ENCODE measurements around the gene MAP1S. TPM values are rescaled to one million over a fixed set of nuclear protein-coding genes. Genes with fewer than 3 reads are reported as not detected.

Gene MAP1S
- total and polyA plus RNA-seq, 5 donors from 2014 or later, result 14.0 to 47.6 (median 22.5) TPM

GRCh38 chr19:17727843-17728242 lies 8.6 kb downstream of the MAP1S start:
- Mint-ChIP-seq H3K9me3 (peaks cover 0 to 1% (median 0%) of the 10 kb centered on the region in 7 donors), H3K4me1 (peaks cover 11 to 53% (median 28%) of the 10 kb centered on the region in 4 donors), H3K27ac (no peak overlapping the region), H3K4me3 (no peak overlapping the region), H3K27me3 (no peaks in the 10 kb centered on the region), H3K36me3 (peaks cover 23% of the 10 kb centered on the region)
- ATAC-seq (ENCODE audit: low read depth in 2 of 2) (no peak), DNase-seq (no peak)
- Histone ChIP-seq H3K9me3 (ENCODE audit: control insufficient read depth in 2 of 2, low read length in 2 of 2) (no peaks in the 10 kb centered on the region), H3K27me3 (ENCODE audit: control insufficient read depth, insufficient read depth, low read length) (no peaks in the 10 kb centered on the region), H3K27ac (ENCODE audit: insufficient read depth, low read length, poor library complexity, severe bottlenecking) (no peak overlapping the region), H3K4me3 (ENCODE audit: low read depth, low read length) (no peak overlapping the region), H3K4me1 (ENCODE audit: control insufficient read depth, insufficient read depth, low read length, poor library complexity, severe bottlenecking) (no peaks in the 10 kb centered on the region), H3K36me3 (ENCODE audit: control insufficient read depth, insufficient read depth, low read length) (peaks cover 49% of the 10 kb centered on the region)

- no peak for ATAC-seq (ENCODE audit: low read depth in 2 of 2)
- H3K36me3 Mint-ChIP-seq, result peaks cover 14% of the 10 kb centered on the region
- H3K4me3 Mint-ChIP-seq, result no peak overlapping the region
- H3K27me3 Mint-ChIP-seq, result no peaks in the 10 kb centered on the region
- Histone ChIP-seq H3K27me3 (ENCODE audit: control insufficient read depth, insufficient read depth, low read length) (no peaks in the 10 kb centered on the region), H3K27ac (ENCODE audit: insufficient read depth, low read length, poor library complexity, severe bottlenecking) (no peak overlapping the region), H3K9me3 (ENCODE audit: control insufficient read depth in 2 of 2, low read length in 2 of 2) (no peaks in the 10 kb centered on the region), H3K4me1 (ENCODE audit: control insufficient read depth, insufficient read depth, low read length, poor library complexity, severe bottlenecking) (no peaks in the 10 kb centered on the region), H3K4me3 (ENCODE audit: low read depth, low read length) (no peak overlapping the region), H3K36me3 (ENCODE audit: control insufficient read depth, insufficient read depth, low read length) (peaks cover 55% of the 10 kb centered on the region)
- peaks cover 0 to 1% (median 0%) of the 10 kb centered on the region in 7 donors for H3K9me3 Mint-ChIP-seq
- DNase-seq, result no peak
- peaks cover 11 to 39% (median 26%) of the 10 kb centered on the region in 4 donors for H3K4me1 Mint-ChIP-seq
- no peak overlapping the region for H3K27ac Mint-ChIP-seq
Measured at GRCh38 chr19:17733127-17733526, 13.8 kb downstream of the MAP1S start.

- H3K27ac ChIP-seq (ENCODE audit: insufficient read depth, low read length, poor library complexity, severe bottlenecking), result no peak overlapping the region
- Mint-ChIP-seq H3K36me3 (peaks cover 14% of the 10 kb centered on the region), H3K27ac (peak overlapping the region in 1 of 3 donors; percentile 61), H3K4me1 (peaks cover 11 to 34% (median 24%) of the 10 kb centered on the region in 4 donors), H3K4me3 (no peak overlapping the region), H3K9me3 (peaks cover 0 to 1% (median 0%) of the 10 kb centered on the region in 7 donors), H3K27me3 (no peaks in the 10 kb centered on the region)
- DNase-seq (no peak), ATAC-seq (ENCODE audit: low read depth in 2 of 2) (no peak)
- no peaks in the 10 kb centered on the region for H3K27me3 ChIP-seq (ENCODE audit: control insufficient read depth, insufficient read depth, low read length)
- H3K9me3 ChIP-seq (ENCODE audit: control insufficient read depth in 2 of 2, low read length in 2 of 2), result no peaks in the 10 kb centered on the region
- H3K36me3 ChIP-seq (ENCODE audit: control insufficient read depth, insufficient read depth, low read length), result peaks cover 47% of the 10 kb centered on the region
- H3K4me3 ChIP-seq (ENCODE audit: low read depth, low read length), result no peak overlapping the region
- no peaks in the 10 kb centered on the region for H3K4me1 ChIP-seq (ENCODE audit: control insufficient read depth, insufficient read depth, low read length, poor library complexity, severe bottlenecking)
Measured at GRCh38 chr19:17734146-17734545, 14.9 kb downstream of the MAP1S start.

GRCh38 chr19:17735410-17735809 lies 16.1 kb downstream of the MAP1S start:
- ATAC-seq (ENCODE audit: low read depth in 2 of 2) (no peak), DNase-seq (no peak)
- Histone ChIP-seq H3K9me3 (ENCODE audit: control insufficient read depth in 2 of 2, low read length in 2 of 2) (no peaks in the 10 kb centered on the region), H3K4me1 (ENCODE audit: control insufficient read depth, insufficient read depth, low read length, poor library complexity, severe bottlenecking) (no peaks in the 10 kb centered on the region), H3K27ac (ENCODE audit: insufficient read depth, low read length, poor library complexity, severe bottlenecking) (no peak overlapping the region), H3K27me3 (ENCODE audit: control insufficient read depth, insufficient read depth, low read length) (no peaks in the 10 kb centered on the region), H3K36me3 (ENCODE audit: control insufficient read depth, insufficient read depth, low read length) (peaks cover 41% of the 10 kb centered on the region), H3K4me3 (ENCODE audit: low read depth, low read length) (no peak overlapping the region)
- H3K4me1 Mint-ChIP-seq, result peaks cover 9 to 23% (median 16%) of the 10 kb centered on the region in 4 donors
- no peaks in the 10 kb centered on the region for H3K27me3 Mint-ChIP-seq
- no peak overlapping the region for H3K4me3 Mint-ChIP-seq
- H3K27ac Mint-ChIP-seq, result no peak overlapping the region
- peaks cover 0 to 1% (median 0%) of the 10 kb centered on the region in 7 donors for H3K9me3 Mint-ChIP-seq
- H3K36me3 Mint-ChIP-seq, result peaks cover 9% of the 10 kb centered on the region

DNA sequence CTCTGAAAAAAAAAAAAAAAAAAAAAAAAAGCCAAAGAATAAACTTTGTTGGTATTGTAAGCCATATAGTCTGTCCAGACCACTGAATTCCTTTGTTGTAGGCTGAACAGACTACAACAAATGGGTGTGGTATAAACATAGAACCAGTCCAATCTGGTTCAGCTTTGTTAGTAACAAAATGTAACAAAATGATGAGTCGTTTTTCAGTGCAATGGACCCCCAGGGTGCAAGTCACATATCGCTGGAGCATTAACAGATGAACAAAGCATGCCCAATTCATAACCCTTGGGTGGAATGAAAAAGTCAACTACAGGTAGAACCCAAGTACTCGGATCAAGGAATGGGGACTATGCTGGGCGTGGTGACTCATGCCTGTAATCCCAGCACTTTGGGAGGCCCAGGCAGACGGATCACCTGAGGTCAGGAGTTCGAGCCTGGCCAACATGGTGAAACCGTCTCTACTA lies 18.4 kb downstream of the MAP1S start:
- Histone ChIP-seq H3K9me3 (ENCODE audit: control insufficient read depth in 2 of 2, low read length in 2 of 2) (no peaks in the 10 kb centered on the region), H3K4me1 (ENCODE audit: control insufficient read depth, insufficient read depth, low read length, poor library complexity, severe bottlenecking) (no peaks in the 10 kb centered on the region), H3K36me3 (ENCODE audit: control insufficient read depth, insufficient read depth, low read length) (peaks cover 31% of the 10 kb centered on the region), H3K27me3 (ENCODE audit: control insufficient read depth, insufficient read depth, low read length) (no peaks in the 10 kb centered on the region), H3K27ac (ENCODE audit: insufficient read depth, low read length, poor library complexity, severe bottlenecking) (no peak overlapping the region), H3K4me3 (ENCODE audit: low read depth, low read length) (no peak overlapping the region)
- Mint-ChIP-seq H3K27ac (peak overlapping the region in 1 of 3 donors; percentile 56), H3K27me3 (no peaks in the 10 kb centered on the region), H3K4me3 (no peak overlapping the region), H3K36me3 (peaks cover 6% of the 10 kb centered on the region), H3K9me3 (peaks cover 0 to 1% (median 0%) of the 10 kb centered on the region in 7 donors), H3K4me1 (peaks cover 0 to 2% (median 0%) of the 10 kb centered on the region in 4 donors)
- ATAC-seq (ENCODE audit: low read depth in 2 of 2) (no peak), DNase-seq (no peak)

- Mint-ChIP-seq H3K27me3 (no peaks in the 10 kb centered on the region), H3K36me3 (peaks cover 6% of the 10 kb centered on the region), H3K9me3 (peaks cover 0 to 1% (median 0%) of the 10 kb centered on the region in 7 donors), H3K4me1 (peaks cover 0 to 4% (median 0%) of the 10 kb centered on the region in 4 donors), H3K27ac (no peak overlapping the region), H3K4me3 (peak overlapping the region in 1 of 4 donors; percentile 11)
- Histone ChIP-seq H3K27ac (ENCODE audit: insufficient read depth, low read length, poor library complexity, severe bottlenecking) (no peak overlapping the region), H3K4me3 (ENCODE audit: low read depth, low read length) (no peak overlapping the region), H3K27me3 (ENCODE audit: control insufficient read depth, insufficient read depth, low read length) (no peaks in the 10 kb centered on the region), H3K36me3 (ENCODE audit: control insufficient read depth, insufficient read depth, low read length) (peaks cover 17% of the 10 kb centered on the region), H3K9me3 (ENCODE audit: control insufficient read depth in 2 of 2, low read length in 2 of 2) (no peaks in the 10 kb centered on the region), H3K4me1 (ENCODE audit: control insufficient read depth, insufficient read depth, low read length, poor library complexity, severe bottlenecking) (no peaks in the 10 kb centered on the region)
- no peak for DNase-seq
- no peak for ATAC-seq (ENCODE audit: low read depth in 2 of 2)
Measured at GRCh38 chr19:17739121-17739875, 20.0 kb downstream of the MAP1S start.

GRCh38 chr19:17741456-17741855 lies 22.2 kb downstream of the MAP1S start:
- H3K27me3 Mint-ChIP-seq, result no peaks in the 10 kb centered on the region
- no peak overlapping the region for H3K4me3 ChIP-seq (ENCODE audit: low read depth, low read length)
- peaks cover 6% of the 10 kb centered on the region for H3K36me3 Mint-ChIP-seq
- H3K4me1 Mint-ChIP-seq, result peaks cover 0 to 10% (median 2%) of the 10 kb centered on the region in 4 donors
- ATAC-seq (ENCODE audit: low read depth in 2 of 2) (no peak), DNase-seq (no peak)
- peaks cover 4% of the 10 kb centered on the region for H3K36me3 ChIP-seq (ENCODE audit: control insufficient read depth, insufficient read depth, low read length)
- H3K9me3 ChIP-seq (ENCODE audit: control insufficient read depth in 2 of 2, low read length in 2 of 2), result no peaks in the 10 kb centered on the region
- H3K27me3 ChIP-seq (ENCODE audit: control insufficient read depth, insufficient read depth, low read length), result no peaks in the 10 kb centered on the region
- H3K27ac Mint-ChIP-seq, result peak overlapping the region in 2 of 3 donors; percentile 55 to 91
- H3K9me3 Mint-ChIP-seq, result peaks cover 0 to 1% (median 0%) of the 10 kb centered on the region in 7 donors
- no peak overlapping the region for H3K27ac ChIP-seq (ENCODE audit: insufficient read depth, low read length, poor library complexity, severe bottlenecking)
- H3K4me3 Mint-ChIP-seq, result no peak overlapping the region
- no peaks in the 10 kb centered on the region for H3K4me1 ChIP-seq (ENCODE audit: control insufficient read depth, insufficient read depth, low read length, poor library complexity, severe bottlenecking)

Measured in CD4-positive, CD25-positive, alpha-beta regulatory T cell (primary cell).